T-helper 2 cell treated with Interferon-gamma antibody and Interleukin-4, amounts not matched to agents 5 μg/mL and 100 μg/mL, for 36 hours (primary cell): ENCODE data around the gene CNTN5.
"Not testable (repeated sequence)": the region's sequence is repeated elsewhere in the genome, so short reads cannot be mapped to it uniquely, and the experiment has no call there.

Experiments
- DNase-seq: peaks from one replicate; pipeline ENCODE4 v3.0.0; 2021; ENCODE audit warnings: low spot score
- H3K27ac Mint-ChIP-seq: one replicate; pipeline ENCODE4 v1.8.0; 2021; ENCODE audit warnings: mild to moderate bottlenecking, mixed read lengths
- H3K27me3 Mint-ChIP-seq: one replicate; pipeline ENCODE4 v1.8.0; 2021; ENCODE audit warnings: low read depth, mixed read lengths
- H3K36me3 Mint-ChIP-seq: one replicate; pipeline ENCODE4 v1.8.0; 2021; ENCODE audit warnings: low read depth, mixed read lengths
- H3K4me1 Mint-ChIP-seq: one replicate; pipeline ENCODE4 v1.8.0; 2021; ENCODE audit warnings: low read depth, mixed read lengths
- H3K4me3 Mint-ChIP-seq: one replicate; pipeline ENCODE4 v1.8.0; 2022; ENCODE audit warnings: mild to moderate bottlenecking, moderate library complexity, mixed read lengths
- H3K9me3 Mint-ChIP-seq: one replicate; pipeline ENCODE4 v1.8.0; 2021; ENCODE audit warnings: mixed read lengths

Gene CNTN5

DNA sequence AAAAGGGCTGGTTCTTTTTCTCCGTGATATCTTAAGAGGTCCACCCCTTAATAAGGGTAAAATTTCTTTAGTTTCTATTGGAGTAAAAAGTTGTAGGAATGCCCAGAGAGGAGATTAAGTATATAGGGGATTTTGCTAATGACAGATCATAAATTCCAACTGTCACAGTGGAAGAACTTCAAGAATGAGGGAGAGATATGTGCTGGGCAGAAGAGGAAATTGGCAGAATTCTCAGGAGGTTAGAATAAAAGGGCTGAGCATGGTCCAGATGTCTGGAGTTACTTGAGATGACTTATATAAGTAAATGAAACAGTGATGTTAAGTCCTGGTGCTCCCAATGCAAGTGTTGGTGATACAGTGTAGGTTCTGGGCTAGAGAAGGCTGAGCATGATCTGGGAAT is 1248.8 kb downstream of the CNTN5 start:
- Mint-ChIP-seq H3K9me3 (peaks cover 47% of the 10 kb centered on the region), H3K36me3 (no peaks in the 10 kb centered on the region), H3K27ac (no peak overlapping the region), H3K27me3 (no peaks in the 10 kb centered on the region), H3K4me1 (no peaks in the 10 kb centered on the region), H3K4me3 (no peak overlapping the region)
- DNase-seq = no peak

DNA sequence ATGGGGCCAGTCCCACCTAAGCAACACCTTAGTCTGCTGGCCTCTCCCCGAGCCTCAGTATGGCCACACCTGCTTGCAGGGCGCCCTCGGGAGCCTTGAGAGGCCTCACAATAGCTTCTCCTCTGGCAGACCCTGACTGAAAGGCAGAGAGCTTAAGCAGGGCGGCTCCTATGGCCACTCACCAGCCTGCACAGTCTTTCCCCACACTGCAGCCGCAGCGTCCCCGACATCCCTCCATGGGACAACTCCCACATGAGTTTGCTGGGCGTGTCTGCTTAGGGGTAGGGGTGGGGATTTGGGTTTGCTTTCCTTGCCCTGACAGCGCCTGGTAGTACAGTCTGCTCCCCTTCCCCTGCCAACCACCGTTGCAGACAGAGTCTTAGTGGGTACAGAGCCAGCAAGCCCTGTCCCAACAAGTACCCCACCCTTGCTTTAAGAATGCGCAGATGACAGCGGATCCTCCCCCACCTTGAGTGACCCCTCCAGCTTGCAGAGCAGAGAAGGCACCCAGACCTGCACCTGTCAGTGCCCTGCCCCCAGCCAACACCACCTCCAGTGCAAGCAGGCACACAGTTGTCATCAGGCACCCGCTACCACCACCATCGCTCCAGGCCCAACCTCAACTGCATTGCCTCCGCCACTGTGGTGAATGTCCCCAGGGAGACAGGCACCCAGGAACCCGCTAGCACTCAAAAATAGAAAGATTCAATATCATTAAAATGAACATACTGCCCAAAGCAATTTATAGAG is 1252.5 kb downstream of the CNTN5 start:
- no peak overlapping the region for H3K27ac Mint-ChIP-seq
- no peaks in the 10 kb centered on the region for H3K27me3 Mint-ChIP-seq
- DNase-seq = no peak
- H3K36me3 Mint-ChIP-seq = no peaks in the 10 kb centered on the region
- no peak overlapping the region for H3K4me3 Mint-ChIP-seq
- H3K9me3 Mint-ChIP-seq = peaks cover 39% of the 10 kb centered on the region
- H3K4me1 Mint-ChIP-seq = no peaks in the 10 kb centered on the region

DNA sequence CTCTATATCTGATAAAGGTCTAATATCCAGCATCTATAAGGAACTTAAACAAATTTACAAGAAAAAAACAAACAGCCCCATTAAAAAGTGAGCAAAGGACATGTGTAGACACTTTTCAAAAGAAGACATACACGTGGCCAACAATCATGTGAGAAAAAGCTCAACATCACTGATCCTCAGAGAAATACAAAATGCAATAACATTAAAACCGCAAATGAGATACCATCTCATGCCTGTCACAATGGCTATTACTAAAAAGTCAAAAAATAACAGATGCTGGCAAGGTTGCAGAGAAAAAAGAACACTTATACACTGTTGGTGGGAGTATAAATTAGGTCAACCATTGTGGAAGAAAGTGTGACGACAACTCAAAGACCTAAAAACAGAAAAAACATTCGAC is 1253.7 kb downstream of the CNTN5 start:
- peaks cover 30% of the 10 kb centered on the region for H3K9me3 Mint-ChIP-seq

DNA sequence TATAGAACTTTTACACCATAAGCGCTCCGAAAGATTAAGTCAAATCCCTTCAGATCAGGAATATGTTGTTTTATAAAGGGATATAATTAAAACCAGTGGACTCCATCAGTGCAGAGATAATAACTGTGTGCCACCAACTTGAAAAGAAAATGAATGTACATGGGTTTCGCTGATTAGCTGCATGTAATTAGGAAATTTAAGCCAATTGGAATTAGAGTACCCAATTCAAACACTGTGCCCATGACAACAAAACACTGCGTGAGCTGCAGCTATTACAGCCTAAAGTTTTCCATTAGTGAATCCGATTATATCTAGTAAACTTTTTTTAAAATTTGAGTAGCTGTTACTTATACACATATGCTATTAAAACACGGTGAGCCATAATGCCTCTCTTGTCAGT is 1274.0 kb downstream of the CNTN5 start:
- no peaks in the 10 kb centered on the region for H3K36me3 Mint-ChIP-seq
- no peak overlapping the region for H3K27ac Mint-ChIP-seq
- no peaks in the 10 kb centered on the region for H3K27me3 Mint-ChIP-seq
- DNase-seq = no peak
- peaks cover 11% of the 10 kb centered on the region for H3K9me3 Mint-ChIP-seq
- no peak overlapping the region for H3K4me3 Mint-ChIP-seq
- H3K4me1 Mint-ChIP-seq = no peaks in the 10 kb centered on the region

More for the DNA sequence above, 1253.7 kb downstream of the CNTN5 start:
- not testable (repeated sequence) for DNase-seq, H3K4me3 Mint-ChIP-seq, H3K36me3 Mint-ChIP-seq, H3K27ac Mint-ChIP-seq, H3K27me3 Mint-ChIP-seq, H3K4me1 Mint-ChIP-seq

DNA sequence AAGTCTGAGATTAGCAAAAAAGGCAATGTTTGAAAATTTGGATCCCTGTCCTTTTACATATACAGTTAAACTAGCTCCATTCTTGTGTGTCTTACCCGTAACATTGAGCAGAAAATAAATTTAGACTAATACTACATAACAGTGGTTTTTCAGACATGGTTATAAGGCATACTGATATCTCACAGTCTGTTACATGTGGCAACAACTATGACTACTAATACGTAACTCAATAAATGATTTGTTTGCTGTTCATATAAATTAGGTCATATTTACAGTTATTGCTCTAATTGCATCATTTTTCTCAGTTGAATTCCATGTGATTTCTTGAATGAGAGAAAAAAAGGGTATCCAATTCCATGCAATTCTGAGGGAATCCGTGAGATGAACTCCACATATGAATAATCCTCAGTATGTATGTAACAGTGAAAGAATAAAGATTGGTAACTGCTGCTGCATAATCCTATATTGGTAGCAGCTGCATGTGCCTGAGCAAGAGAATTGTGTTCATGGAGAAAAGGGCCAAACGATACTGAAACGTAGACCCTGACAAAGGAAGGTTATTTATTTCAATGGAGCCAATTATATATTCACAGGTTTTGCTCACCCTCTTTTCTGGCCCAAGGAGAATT is 1275.4 kb downstream of the CNTN5 start:
- H3K4me3 Mint-ChIP-seq = no peak overlapping the region
- no peak for DNase-seq
- no peaks in the 10 kb centered on the region for H3K36me3 Mint-ChIP-seq
- peaks cover 11% of the 10 kb centered on the region for H3K9me3 Mint-ChIP-seq
- no peak overlapping the region for H3K27ac Mint-ChIP-seq
- no peaks in the 10 kb centered on the region for H3K4me1 Mint-ChIP-seq
- H3K27me3 Mint-ChIP-seq = no peaks in the 10 kb centered on the region

DNA sequence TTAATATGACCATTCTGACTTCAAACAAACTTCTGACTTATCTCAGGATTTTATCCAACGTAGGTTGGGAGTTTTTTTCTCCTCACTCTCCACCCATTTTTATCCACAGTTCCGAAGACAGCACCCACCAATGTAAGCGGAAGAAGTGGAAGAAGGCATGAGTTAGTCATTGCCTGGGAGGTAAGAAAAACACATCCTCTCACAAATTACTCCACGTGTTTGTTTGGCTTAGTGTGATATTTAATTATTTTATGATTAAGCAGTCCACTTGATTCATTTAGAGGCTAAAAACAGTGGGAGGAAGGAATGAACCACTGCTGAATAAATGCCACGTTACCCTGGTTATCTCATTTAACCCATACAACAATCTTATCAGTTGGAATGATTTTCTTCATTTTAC is 1276.8 kb downstream of the CNTN5 start:
- no peaks in the 10 kb centered on the region for H3K27me3 Mint-ChIP-seq
- no peak overlapping the region for H3K4me3 Mint-ChIP-seq
- no peaks in the 10 kb centered on the region for H3K36me3 Mint-ChIP-seq
- DNase-seq = no peak
- no peaks in the 10 kb centered on the region for H3K4me1 Mint-ChIP-seq
- peaks cover 11% of the 10 kb centered on the region for H3K9me3 Mint-ChIP-seq
- H3K27ac Mint-ChIP-seq = no peak overlapping the region

DNA sequence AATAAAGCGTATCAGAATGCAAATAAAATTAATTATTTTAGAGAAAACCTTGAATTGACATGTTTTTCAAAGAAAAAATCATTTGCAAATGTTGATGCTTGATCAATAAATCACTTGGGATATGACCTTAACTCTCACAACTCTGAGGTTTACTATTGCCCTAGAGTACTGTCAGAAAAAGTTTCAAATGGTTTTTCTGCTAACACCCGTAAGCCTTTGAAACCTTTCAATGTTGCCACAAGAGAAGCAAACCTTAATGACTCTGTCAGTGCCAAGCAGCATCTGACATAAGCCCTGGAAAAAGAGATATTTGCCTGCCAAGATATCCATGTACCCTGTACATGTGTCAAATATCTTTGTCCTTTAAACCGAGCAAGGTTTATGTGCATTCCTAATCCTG is 1282.1 kb downstream of the CNTN5 start:
- no peak for DNase-seq
- H3K36me3 Mint-ChIP-seq = no peaks in the 10 kb centered on the region
- no peak overlapping the region for H3K27ac Mint-ChIP-seq
- H3K9me3 Mint-ChIP-seq = peaks cover 5% of the 10 kb centered on the region
- no peaks in the 10 kb centered on the region for H3K27me3 Mint-ChIP-seq
- no peak overlapping the region for H3K4me3 Mint-ChIP-seq
- H3K4me1 Mint-ChIP-seq = no peaks in the 10 kb centered on the region

DNA sequence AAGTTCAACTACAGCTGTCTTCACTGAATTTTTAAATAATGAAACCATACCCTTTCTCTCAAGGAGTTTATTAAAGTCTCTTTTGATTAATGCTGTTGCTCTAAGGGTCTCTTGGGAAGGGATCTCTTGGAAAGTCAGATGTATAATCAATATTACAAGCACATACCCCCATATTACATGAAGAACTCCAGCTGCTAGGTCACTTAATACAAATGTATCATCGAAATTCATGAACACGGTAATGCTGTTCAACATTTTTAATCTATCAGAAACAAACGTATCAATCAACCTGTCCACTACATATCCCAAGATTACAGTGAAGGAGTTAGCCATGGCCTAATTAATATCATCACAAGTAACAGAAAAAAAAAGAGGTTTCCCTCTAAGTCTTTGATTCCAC is 1283.1 kb downstream of the CNTN5 start:
- Mint-ChIP-seq H3K4me1 (no peaks in the 10 kb centered on the region), H3K4me3 (no peak overlapping the region), H3K27ac (no peak overlapping the region), H3K36me3 (no peaks in the 10 kb centered on the region), H3K27me3 (no peaks in the 10 kb centered on the region), H3K9me3 (peaks cover 5% of the 10 kb centered on the region)
- no peak for DNase-seq

DNA sequence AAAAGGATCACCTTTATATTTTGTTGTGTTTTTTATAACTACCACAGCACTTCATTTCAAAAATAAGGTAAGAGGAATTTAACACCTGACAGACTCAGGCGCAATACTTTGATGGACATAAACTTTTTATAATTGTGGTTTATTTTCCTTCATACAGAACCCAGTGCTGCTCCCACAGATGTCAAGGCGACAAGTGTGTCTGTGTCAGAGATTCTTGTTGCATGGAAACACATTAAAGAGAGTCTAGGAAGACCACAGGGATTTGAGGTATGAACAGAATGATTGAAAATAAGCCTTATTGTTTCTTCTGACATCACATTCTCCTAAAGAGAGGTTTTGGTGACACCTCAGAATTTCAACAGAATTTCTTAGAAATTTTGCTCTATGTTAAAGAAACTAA is 1287.5 kb downstream of the CNTN5 start:
- Mint-ChIP-seq H3K4me3 (no peak overlapping the region), H3K27me3 (no peaks in the 10 kb centered on the region), H3K9me3 (peaks cover 22% of the 10 kb centered on the region), H3K4me1 (no peaks in the 10 kb centered on the region), H3K27ac (no peak overlapping the region), H3K36me3 (no peaks in the 10 kb centered on the region)
- DNase-seq = no peak

DNA sequence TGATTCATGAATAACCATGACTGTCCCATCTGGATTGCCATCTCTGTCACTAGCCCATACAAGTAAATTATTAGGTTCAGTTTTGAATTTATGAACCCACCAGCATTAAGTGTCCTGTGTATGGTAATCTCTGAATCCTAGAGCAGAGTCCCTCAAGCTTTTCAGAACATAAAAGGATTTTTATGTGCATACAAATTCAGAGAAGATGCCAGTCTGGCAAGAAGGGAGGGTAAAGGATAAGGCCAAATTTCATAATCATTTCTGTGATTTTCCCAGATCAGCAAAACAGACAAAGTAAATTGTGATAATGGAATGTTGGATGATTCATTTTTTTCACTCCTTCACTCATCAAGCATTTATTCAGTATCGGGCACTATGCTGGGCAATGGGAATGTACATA is 1295.2 kb downstream of the CNTN5 start:
- no peak overlapping the region for H3K27ac Mint-ChIP-seq

DNA sequence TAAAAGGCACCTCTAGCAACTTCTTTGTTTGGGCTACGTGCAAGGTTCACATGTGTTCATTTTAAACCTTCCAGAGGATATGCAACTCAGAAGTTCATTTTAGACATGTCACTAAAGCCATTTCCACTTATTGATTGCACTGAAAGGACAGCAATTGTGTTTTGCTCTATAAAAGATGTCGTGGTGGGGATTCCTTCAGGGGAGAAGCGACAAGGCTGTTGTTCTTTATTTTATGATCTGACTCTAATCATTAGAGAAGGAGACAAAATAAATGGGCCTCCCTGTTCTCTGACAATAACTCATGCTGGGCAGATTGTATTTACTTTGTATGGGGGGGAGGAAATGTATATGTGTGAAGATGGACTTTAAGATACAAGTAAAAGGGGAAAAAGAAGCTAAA is 1296.2 kb downstream of the CNTN5 start:
- Mint-ChIP-seq H3K27me3 (no peaks in the 10 kb centered on the region), H3K27ac (no peak overlapping the region), H3K4me1 (no peaks in the 10 kb centered on the region), H3K9me3 (peaks cover 14% of the 10 kb centered on the region), H3K4me3 (no peak overlapping the region), H3K36me3 (no peaks in the 10 kb centered on the region)
- no peak for DNase-seq

More for the DNA sequence above, 1295.2 kb downstream of the CNTN5 start:
- no peaks in the 10 kb centered on the region for H3K27me3 Mint-ChIP-seq
- H3K4me1 Mint-ChIP-seq = no peaks in the 10 kb centered on the region
- H3K4me3 Mint-ChIP-seq = no peak overlapping the region
- H3K36me3 Mint-ChIP-seq = no peaks in the 10 kb centered on the region
- no peak for DNase-seq
- H3K9me3 Mint-ChIP-seq = peaks cover 20% of the 10 kb centered on the region

DNA sequence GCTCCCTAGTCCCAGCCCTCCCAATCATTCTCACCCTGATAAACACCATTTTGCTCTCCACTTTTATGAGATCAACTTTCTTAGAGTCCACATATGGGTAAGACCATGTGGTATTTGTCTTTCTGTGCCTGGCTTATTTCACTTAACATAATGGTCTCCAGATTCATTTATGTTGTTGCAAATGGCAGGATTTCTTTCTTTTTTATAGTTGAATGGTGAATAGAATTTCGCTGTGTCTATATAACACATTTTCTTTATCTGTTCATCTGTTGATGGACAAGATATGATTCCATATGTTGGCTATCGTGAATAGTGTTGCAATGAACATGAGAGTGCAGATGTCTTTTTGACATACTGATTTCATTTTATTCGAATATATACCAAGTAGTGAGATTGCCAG is 1298.9 kb downstream of the CNTN5 start:
- no peak for DNase-seq
- H3K9me3 Mint-ChIP-seq = peaks cover 17% of the 10 kb centered on the region
- no peaks in the 10 kb centered on the region for H3K36me3 Mint-ChIP-seq
- no peaks in the 10 kb centered on the region for H3K27me3 Mint-ChIP-seq
- H3K4me3 Mint-ChIP-seq = no peak overlapping the region
- H3K27ac Mint-ChIP-seq = no peak overlapping the region
- no peaks in the 10 kb centered on the region for H3K4me1 Mint-ChIP-seq

DNA sequence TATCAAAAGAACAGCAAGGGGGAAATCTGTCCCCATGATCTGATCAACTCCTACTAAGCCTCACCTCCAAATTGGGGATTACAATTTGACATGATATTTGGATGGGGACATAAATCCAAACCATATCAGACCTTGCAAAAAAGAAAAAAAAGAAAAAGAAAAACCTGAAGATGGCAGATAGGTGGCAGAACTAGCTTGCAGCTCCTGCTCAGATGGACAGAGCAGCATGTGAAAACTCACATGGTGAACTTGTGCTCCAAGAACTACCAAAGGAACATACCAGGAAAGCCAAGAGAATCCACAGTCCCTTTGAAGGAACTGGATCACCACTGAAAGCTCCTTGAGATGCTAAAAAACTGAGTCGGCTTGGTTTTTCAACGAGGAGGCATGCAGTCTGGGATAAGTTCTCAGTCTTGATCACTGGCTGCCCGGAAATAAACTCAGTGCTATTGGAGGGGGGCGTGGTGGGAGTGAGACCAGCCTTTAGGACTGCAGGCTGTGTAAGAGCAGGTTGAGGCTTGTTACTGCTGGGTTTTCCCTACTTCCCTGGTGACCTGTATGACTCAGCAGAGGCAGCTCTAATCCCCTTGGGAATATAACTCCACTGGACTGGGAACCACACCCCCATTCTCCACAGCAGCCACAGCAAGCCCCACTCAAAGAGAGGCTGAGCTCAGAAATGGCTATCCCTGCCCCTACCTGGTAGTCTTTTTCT is 1308.0 kb downstream of the CNTN5 start:
- no peaks in the 10 kb centered on the region for H3K36me3 Mint-ChIP-seq
- no peaks in the 10 kb centered on the region for H3K4me1 Mint-ChIP-seq
- H3K9me3 Mint-ChIP-seq = peaks cover 53% of the 10 kb centered on the region
- no peak overlapping the region for H3K27ac Mint-ChIP-seq
- no peaks in the 10 kb centered on the region for H3K27me3 Mint-ChIP-seq
- H3K4me3 Mint-ChIP-seq = no peak overlapping the region
- DNase-seq = no peak

DNA sequence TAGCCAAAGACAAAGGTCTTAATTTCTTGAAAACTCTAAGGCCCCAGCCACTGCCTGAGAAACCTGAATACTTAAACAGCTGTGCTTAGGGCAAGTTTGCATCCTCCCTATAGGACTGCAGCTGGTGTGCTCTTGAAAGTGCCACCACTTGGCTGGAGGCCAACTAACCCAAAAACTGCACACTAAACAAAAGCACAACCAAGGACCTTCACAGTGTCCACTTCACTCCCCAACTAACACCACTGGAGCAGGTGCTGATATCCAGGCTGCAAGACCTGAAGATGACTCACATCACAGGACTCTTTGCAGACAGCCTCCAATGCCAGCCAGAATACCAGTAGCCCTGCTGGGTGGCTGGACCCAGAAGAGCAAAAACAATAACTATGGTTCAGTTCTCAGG is 1308.6 kb downstream of the CNTN5 start:
- Mint-ChIP-seq H3K27me3 (no peaks in the 10 kb centered on the region), H3K27ac (no peak overlapping the region), H3K36me3 (no peaks in the 10 kb centered on the region), H3K9me3 (peaks cover 58% of the 10 kb centered on the region), H3K4me1 (no peaks in the 10 kb centered on the region), H3K4me3 (no peak overlapping the region)
- no peak for DNase-seq
